CD14-positive monocyte (primary cell): ENCODE results near the gene THAP2. TPM values are rescaled to one million over a fixed set of nuclear protein-coding genes. Genes with fewer than 3 reads are reported as not detected.

ENCODE experiments used
- DNase-seq, 3 donors: peaks; one replicate each; pipeline ENCODE4 v3.0.0-alpha.2; 2011 to 2022
- H2AFZ ChIP-seq: 2 replicates; pipeline ENCODE4 v1.6.0; 2012; ENCODE audit warnings: mild to moderate bottlenecking, low read depth, low read length, inconsistent platforms; ENCODE audit not compliant: insufficient read depth, poor library complexity, severe bottlenecking
- H3K27ac ChIP-seq, 2 donors: 1 replicate in 1 of 2; 2 replicates in 1 of 2; pipeline ENCODE4 v1.5.1; 2012 to 2013; ENCODE audit warnings: low read length in 2 of 2, control low read depth in 1 of 2, inconsistent platforms in 1 of 2, low read depth in 1 of 2, mild to moderate bottlenecking in 1 of 2
- H3K27me3 ChIP-seq, 2 donors: one replicate each; pipeline versions ENCODE4 v1.6.0 to v1.6.1; 2011 to 2013; ENCODE audit warnings: low read length in 2 of 2; ENCODE audit not compliant: control insufficient read depth in 2 of 2, insufficient read depth in 2 of 2
- H3K36me3 ChIP-seq, 2 donors: replicated peaks in 1 of 2; 1 replicate in 1 of 2; 2 replicates in 1 of 2; pipeline versions ENCODE4 v1.5.1 to v1.6.1; 2012 to 2013; ENCODE audit warnings: low read length in 2 of 2, control low read depth in 1 of 2, inconsistent platforms in 1 of 2, mild to moderate bottlenecking in 1 of 2; ENCODE audit not compliant: insufficient read depth in 2 of 2, control insufficient read depth in 1 of 2
- H3K4me1 ChIP-seq, 2 donors: 1 replicate in 1 of 2; 2 replicates in 1 of 2; pipeline versions ENCODE4 v1.5.1 to v1.6.1; 2012 to 2013; ENCODE audit warnings: low read length in 2 of 2, control low read depth in 1 of 2, inconsistent platforms in 1 of 2, mild to moderate bottlenecking in 1 of 2, moderate library complexity in 1 of 2; ENCODE audit not compliant: insufficient read depth in 2 of 2, control insufficient read depth in 1 of 2
- H3K4me2 ChIP-seq: replicated peaks from 2 replicates; pipeline ENCODE3; 2012; ENCODE audit warnings: low read length, moderate library complexity, mild to moderate bottlenecking; ENCODE audit not compliant: poor library complexity, severe bottlenecking; ENCODE audit errors: extremely low read depth
- H3K4me3 ChIP-seq, 3 experiments: fragments of 200-600 bp in 1 of 3; sonication (generic) in 1 of 3; replicated peaks in 1 of 3; 1 replicate in 2 of 3; 2 replicates in 1 of 3; pipeline ENCODE4 v1.5.1; 2011 to 2013; ENCODE audit warnings: low read length in 3 of 3, mild to moderate bottlenecking in 3 of 3, control low read depth in 2 of 3, low read depth in 2 of 3, inconsistent platforms in 1 of 3, moderate library complexity in 1 of 3
- H3K79me2 ChIP-seq: 2 replicates; pipeline ENCODE4 v1.6.0; 2012; ENCODE audit warnings: mild to moderate bottlenecking, control low read depth, inconsistent platforms, low read length, moderate library complexity; ENCODE audit not compliant: insufficient read depth
- H3K9ac ChIP-seq: 2 replicates; pipeline ENCODE4 v1.6.0; 2017; ENCODE audit warnings: low read length, mild to moderate bottlenecking; ENCODE audit not compliant: insufficient read depth, poor library complexity, severe bottlenecking
- H3K9me3 ChIP-seq, 2 donors: replicated peaks in 1 of 2; 1 replicate in 1 of 2; 2 replicates in 1 of 2; pipeline versions ENCODE4 v1.5.1 to v1.6.1; 2012 to 2013; ENCODE audit warnings: low read length in 2 of 2, control low read depth in 1 of 2; ENCODE audit not compliant: control insufficient read depth in 1 of 2, insufficient read depth in 1 of 2
- H4K20me1 ChIP-seq: 2 replicates; pipeline ENCODE4 v1.6.0; 2012; ENCODE audit warnings: mild to moderate bottlenecking, low read length, control low read depth, moderate library complexity; ENCODE audit not compliant: insufficient read depth
- H3K27ac Mint-ChIP-seq, 7 donors: one replicate each; pipeline ENCODE4 v1.8.0; 2020; ENCODE audit warnings: mild to moderate bottlenecking in 7 of 7, mixed read lengths in 7 of 7, moderate library complexity in 6 of 7, inconsistent platforms in 2 of 7
- H3K27me3 Mint-ChIP-seq, 3 donors: one replicate each; pipeline ENCODE4 v1.8.0; 2021 to 2022; ENCODE audit warnings: low read depth in 3 of 3, mild to moderate bottlenecking in 3 of 3, mixed read lengths in 3 of 3, moderate library complexity in 3 of 3, inconsistent platforms in 1 of 3
- H3K36me3 Mint-ChIP-seq, 2 donors: one replicate each; pipeline ENCODE4 v1.8.0; 2020; ENCODE audit warnings: mixed read lengths in 2 of 2, inconsistent platforms in 1 of 2, mild to moderate bottlenecking in 1 of 2
- H3K4me1 Mint-ChIP-seq: one replicate; pipeline ENCODE4 v1.8.0; 2020; ENCODE audit warnings: mild to moderate bottlenecking, mixed read lengths
- H3K4me3 Mint-ChIP-seq, 2 donors: one replicate each; pipeline ENCODE4 v1.8.0; 2020; ENCODE audit warnings: mild to moderate bottlenecking in 2 of 2, mixed read lengths in 2 of 2, moderate library complexity in 1 of 2
- H3K9me3 Mint-ChIP-seq, 7 donors: one replicate each; pipeline ENCODE4 v1.8.0; 2020 to 2022; ENCODE audit warnings: mixed read lengths in 7 of 7, mild to moderate bottlenecking in 6 of 7, moderate library complexity in 6 of 7, inconsistent platforms in 2 of 7
- WGBS: methylation state at CpG from one replicate; pipeline ENCODE4 v1.1.5; 2013; ENCODE audit warnings: missing lambda C conversion rate; ENCODE audit not compliant: insufficient coverage; 5-methylcytosine and 5-hydroxymethylcytosine counted together
- intact Hi-C, 2 donors: fragments of 100-400 bp; cut with micrococcal nuclease; formaldehyde crosslinking; loops; one replicate each; pipeline versions ENCODE4 v1.15.0 to v1.15.1; 2023
- polyA plus RNA-seq, 3 donors: library from polyadenylated mRNA; depleted of rRNA in 1 of 3; unstranded in 2 of 3; stranded (reverse) in 1 of 3; fragments of 300-500 nt in 2 of 3; fragments of >200 nt in 1 of 3; fragmentation: Illumina TruSeq in 2 of 3; gene quantifications; 1 replicate in 2 of 3; 2 replicates in 1 of 3; pipeline ENCODE4 v1.2.3, GENCODE V29; 2012 to 2021
- TF ChIP-seq, protein P1 (sequence below): fragments of 200-600 bp; IDR thresholded peaks from one replicate; pipeline ENCODE4 v1.8.0; 2022; ENCODE audit warnings: antibody characterized with exemption, mild to moderate bottlenecking

Gene THAP2
- polyA plus RNA-seq, 3 donors: 3.5 to 16.3 (median 4.3) TPM

DNA sequence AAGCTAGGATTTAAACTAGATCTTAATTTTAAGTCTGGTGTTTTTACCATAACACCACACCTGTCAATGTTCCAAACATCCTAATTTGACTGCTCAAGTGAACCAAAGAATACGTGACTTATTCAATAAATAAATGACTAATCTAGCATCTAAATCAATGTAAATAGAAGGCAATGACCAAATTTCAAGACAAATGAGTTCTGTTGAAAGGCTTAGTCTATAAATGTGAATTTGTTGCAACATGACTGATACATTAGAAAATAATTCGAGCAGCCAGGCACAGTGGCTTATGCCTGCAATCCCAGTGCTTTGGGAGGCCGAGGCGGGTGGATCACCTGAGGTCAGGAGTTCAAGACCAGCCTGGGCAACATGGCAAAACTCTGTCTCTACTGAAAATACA is 15.6 kb upstream of the THAP2 start:
- H3K4me2 ChIP-seq: no peak overlapping the region
- H2AFZ ChIP-seq: no peak overlapping the region
- H3K4me1 ChIP-seq: peaks cover 17 to 38% of the 10 kb centered on the region in 2 donors
- intact Hi-C loops: loop anchor here in 1 of 2 donors (10.0 kb wide), 1 partner anchor 106 kb away; the partner anchor contains the start of gene RAB21
- H3K27me3 ChIP-seq: no peaks in the 10 kb centered on the region
- Mint-ChIP-seq H3K9me3 (peaks cover 0 to under 1% (median 0%) of the 10 kb centered on the region in 7 donors), H3K27me3 (peaks cover 0 to 2% (median 0%) of the 10 kb centered on the region in 3 donors), H3K27ac (peak overlapping the region in 2 of 7 donors; percentile 16 to 56), H3K36me3 (peaks cover 27 to 42% of the 10 kb centered on the region in 2 donors), H3K4me3 (no peak overlapping the region), H3K4me1 (peaks cover 23% of the 10 kb centered on the region)
- H3K9me3 ChIP-seq: peaks cover 0 to under 1% of the 10 kb centered on the region in 2 donors
- no peak overlapping the region for H3K9ac ChIP-seq
- H3K79me2 ChIP-seq: peaks cover 91% of the 10 kb centered on the region
- H3K27ac ChIP-seq: peak overlapping the region in 1 of 2 donors; percentile 22
- H4K20me1 ChIP-seq: peaks cover 92% of the 10 kb centered on the region
- TF ChIP-seq, protein P1, sequence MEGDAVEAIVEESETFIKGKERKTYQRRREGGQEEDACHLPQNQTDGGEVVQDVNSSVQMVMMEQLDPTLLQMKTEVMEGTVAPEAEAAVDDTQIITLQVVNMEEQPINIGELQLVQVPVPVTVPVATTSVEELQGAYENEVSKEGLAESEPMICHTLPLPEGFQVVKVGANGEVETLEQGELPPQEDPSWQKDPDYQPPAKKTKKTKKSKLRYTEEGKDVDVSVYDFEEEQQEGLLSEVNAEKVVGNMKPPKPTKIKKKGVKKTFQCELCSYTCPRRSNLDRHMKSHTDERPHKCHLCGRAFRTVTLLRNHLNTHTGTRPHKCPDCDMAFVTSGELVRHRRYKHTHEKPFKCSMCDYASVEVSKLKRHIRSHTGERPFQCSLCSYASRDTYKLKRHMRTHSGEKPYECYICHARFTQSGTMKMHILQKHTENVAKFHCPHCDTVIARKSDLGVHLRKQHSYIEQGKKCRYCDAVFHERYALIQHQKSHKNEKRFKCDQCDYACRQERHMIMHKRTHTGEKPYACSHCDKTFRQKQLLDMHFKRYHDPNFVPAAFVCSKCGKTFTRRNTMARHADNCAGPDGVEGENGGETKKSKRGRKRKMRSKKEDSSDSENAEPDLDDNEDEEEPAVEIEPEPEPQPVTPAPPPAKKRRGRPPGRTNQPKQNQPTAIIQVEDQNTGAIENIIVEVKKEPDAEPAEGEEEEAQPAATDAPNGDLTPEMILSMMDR: no peak
- H3K4me3 ChIP-seq: no peak overlapping the region
- peaks cover 47 to 78% of the 10 kb centered on the region in 2 donors for H3K36me3 ChIP-seq
- 97% methylated on average over 3 of the region's 4 CpGs for WGBS
- no peak for DNase-seq

DNA sequence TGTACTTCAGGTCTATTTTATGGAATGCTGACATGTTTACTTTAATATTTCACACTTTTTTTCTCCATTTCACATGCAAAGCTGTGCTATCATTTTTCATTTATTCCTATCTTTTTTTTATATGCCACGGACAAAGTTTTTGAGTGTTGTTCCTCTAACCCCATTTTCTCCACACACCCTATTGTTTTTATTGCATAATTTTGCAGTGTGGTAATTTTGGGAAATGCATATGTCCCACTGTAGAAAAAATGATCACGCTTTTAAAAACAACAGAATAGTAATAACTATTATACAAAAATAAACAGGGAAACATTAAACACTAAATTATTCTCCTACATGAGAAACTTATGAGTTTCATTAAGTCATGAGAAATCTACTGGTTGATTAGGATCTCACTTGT is 14.7 kb upstream of the THAP2 start:
- Histone ChIP-seq H3K4me3 (peak overlapping the region in 1 of 3 experiments; percentile 11), H3K4me1 (peaks cover 17 to 38% of the 10 kb centered on the region in 2 donors), H3K9ac (no peak overlapping the region), H3K27ac (peak overlapping the region in 1 of 2 donors; percentile 7), H3K27me3 (no peaks in the 10 kb centered on the region), H3K4me2 (peak overlapping the region; percentile 38), H4K20me1 (peaks cover 93% of the 10 kb centered on the region), H3K9me3 (peaks cover 0 to 4% of the 10 kb centered on the region in 2 donors), H2AFZ (no peak overlapping the region), H3K36me3 (peaks cover 44 to 78% of the 10 kb centered on the region in 2 donors), H3K79me2 (peaks cover 91% of the 10 kb centered on the region)
- peaks cover 0 to 7% (median 0%) of the 10 kb centered on the region in 7 donors for H3K9me3 Mint-ChIP-seq
- peak overlapping the region in 1 of 2 donors; percentile 10 for H3K4me3 Mint-ChIP-seq
- H3K27me3 Mint-ChIP-seq: no peaks in the 10 kb centered on the region
- TF ChIP-seq, protein P1: no peak
- intact Hi-C loops: loop anchor here in 1 of 2 donors (10.0 kb wide), 1 partner anchor 105 kb away; the partner anchor contains the start of gene RAB21
- H3K4me1 Mint-ChIP-seq: peaks cover 19% of the 10 kb centered on the region
- H3K27ac Mint-ChIP-seq: peak overlapping the region; percentile 25 to 87 (median 43)
- H3K36me3 Mint-ChIP-seq: peaks cover 19 to 34% of the 10 kb centered on the region in 2 donors
- WGBS: no CpG with 5 or more reads among the region's 2 CpGs
- peak in 1 of 3 donors; percentile 30 for DNase-seq
